Measurements from ENCODE around the gene VTCN1.

DNA sequence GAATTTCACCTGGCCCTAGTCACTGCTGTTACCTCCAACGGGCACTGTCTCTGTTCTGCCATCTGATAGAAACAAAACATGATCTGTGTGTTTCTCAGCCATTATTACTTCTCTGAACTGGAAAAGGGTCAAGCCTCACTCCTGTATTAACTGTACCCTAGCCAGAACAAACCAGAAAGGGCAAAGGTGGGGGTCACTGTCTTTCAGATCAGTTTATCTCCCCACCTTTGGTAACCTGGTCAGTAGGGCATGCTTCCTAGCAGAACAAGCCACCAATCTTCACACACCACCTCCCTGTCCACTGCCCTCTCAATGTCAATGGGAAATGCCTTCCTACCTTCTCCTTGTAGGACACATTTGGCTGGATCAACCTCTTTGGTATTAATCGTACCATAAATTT, 93.0 kb downstream of the VTCN1 start:
- TF ChIP-seq, protein P1, sequence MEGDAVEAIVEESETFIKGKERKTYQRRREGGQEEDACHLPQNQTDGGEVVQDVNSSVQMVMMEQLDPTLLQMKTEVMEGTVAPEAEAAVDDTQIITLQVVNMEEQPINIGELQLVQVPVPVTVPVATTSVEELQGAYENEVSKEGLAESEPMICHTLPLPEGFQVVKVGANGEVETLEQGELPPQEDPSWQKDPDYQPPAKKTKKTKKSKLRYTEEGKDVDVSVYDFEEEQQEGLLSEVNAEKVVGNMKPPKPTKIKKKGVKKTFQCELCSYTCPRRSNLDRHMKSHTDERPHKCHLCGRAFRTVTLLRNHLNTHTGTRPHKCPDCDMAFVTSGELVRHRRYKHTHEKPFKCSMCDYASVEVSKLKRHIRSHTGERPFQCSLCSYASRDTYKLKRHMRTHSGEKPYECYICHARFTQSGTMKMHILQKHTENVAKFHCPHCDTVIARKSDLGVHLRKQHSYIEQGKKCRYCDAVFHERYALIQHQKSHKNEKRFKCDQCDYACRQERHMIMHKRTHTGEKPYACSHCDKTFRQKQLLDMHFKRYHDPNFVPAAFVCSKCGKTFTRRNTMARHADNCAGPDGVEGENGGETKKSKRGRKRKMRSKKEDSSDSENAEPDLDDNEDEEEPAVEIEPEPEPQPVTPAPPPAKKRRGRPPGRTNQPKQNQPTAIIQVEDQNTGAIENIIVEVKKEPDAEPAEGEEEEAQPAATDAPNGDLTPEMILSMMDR (conservative IDR thresholded peaks at IDR 0.05 in 1 of 2, IDR thresholded peaks at IDR 0.05 in 1 of 2; ENCODE audit: extremely low read depth in 1 of 2, insufficient read depth in 1 of 2, low read depth in 1 of 2, low read length in 2 of 2): no peak
- no peak for TF ChIP-seq EZH2 (IDR thresholded peaks at IDR 0.05; ENCODE audit: borderline replicate concordance, low read length)
